ENCODE measurements around the gene SGF29.
"Not testable (repeated sequence)": the region's sequence is repeated elsewhere in the genome, so short reads cannot be mapped to it uniquely, and the experiment has no call there.

Gene SGF29

DNA sequence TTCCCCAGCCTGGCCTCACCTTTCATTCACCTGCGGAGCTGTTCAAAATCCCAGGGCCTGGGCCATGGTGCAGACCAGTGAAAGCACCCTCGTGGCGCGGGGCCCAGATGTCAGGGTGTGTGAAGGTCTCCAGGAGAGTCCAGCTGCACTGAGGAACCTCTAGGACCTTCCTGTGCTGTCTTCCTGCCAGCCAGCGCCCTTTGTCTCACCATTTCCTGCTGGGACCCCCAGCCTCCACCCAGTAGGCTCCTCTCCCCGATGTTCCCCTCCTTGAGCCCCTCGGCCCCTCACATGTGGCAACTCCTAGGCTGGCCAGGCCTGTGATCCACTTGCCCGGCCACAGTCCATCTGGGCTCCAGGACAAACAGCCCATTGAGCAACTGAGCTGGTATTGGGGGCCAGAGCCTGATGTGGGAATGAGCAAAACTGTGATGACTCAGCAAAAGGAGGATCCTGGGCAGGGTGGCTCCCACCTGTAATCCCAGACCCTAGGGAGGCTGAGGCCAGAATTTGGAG lies 42.5 kb downstream of the SGF29 start:
- DNase-seq (ENCODE audit: low read depth), result no peak

DNA sequence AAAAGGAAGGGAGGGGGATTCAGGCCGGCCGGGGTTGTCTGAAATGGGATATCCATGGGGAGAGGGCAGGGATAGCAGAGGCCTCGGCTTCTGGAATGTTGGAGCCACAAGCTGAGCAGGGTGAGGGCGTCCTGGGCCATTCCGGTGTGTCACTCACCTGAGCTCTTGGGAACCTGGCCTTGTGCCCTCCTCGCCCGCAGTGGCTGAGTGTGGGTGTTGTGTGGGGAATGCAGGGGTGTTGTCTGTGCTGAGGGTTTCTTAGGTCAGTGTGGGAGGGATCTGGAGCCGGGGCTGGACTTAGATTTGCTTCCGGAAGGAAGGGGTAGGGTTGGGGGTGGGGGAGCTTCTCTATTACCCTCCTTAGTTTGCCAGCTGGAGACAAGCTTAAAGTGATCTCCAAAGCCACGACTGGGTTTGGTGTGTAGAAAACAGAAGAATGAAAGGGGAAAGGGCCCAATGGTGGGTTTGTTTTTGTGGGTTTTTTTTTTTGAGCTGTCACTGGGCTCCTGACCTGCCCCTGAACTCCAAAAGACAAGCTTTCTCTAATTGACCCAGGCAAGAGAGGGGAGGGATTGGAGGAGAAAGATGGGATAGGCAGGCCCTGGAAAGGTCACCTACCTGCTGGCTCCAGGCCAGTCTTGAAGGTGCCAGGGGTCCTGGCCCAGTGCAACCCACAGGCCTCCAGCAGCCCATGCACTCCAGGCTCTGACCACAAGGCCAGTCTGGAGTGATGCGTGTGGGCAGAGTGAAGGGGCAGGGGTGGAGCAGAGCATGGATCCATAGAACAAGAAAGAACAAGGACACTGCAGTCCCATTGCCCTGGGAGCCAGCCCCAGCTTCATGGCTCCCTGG lies 43.3 kb downstream of the SGF29 start, which contains the start of gene SULT1A2:
TSS of gene SULT1A2 (minus strand) at position 211 of the 852 bp plus-strand sequence. CDS start 1,120 bp downstream, outside the sequence.
- DNase-seq (ENCODE audit: low read depth), result no peak

DNA sequence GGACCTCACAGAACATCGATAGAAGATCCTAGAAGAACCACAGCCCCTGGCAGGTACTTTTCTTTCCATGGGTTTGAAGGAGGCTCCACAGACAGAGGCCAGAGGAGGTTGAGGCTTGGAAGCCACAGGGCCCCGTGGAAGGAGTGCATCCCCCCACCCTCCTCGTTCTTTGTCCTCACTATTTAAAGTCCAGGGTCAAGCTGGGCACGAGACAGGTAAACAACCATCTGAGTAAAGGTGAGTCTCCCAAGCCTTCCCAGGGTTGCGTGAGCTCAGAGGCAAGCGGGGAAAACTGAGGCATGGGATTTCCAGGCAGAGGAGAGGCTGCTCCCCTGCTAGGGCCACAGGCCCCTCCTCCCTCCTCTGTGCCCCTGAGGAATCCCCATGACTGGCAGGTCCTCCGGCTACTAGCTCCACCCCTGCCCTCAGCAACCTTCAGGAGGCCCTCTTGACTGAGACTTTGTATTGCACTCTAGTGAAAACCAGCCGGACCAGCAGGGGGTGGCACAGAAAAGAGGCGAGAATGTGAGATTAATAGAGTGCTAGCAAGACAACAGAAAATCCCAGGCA lies 44.1 kb downstream of the SGF29 start:
- no peak for DNase-seq (ENCODE audit: low read depth)

DNA sequence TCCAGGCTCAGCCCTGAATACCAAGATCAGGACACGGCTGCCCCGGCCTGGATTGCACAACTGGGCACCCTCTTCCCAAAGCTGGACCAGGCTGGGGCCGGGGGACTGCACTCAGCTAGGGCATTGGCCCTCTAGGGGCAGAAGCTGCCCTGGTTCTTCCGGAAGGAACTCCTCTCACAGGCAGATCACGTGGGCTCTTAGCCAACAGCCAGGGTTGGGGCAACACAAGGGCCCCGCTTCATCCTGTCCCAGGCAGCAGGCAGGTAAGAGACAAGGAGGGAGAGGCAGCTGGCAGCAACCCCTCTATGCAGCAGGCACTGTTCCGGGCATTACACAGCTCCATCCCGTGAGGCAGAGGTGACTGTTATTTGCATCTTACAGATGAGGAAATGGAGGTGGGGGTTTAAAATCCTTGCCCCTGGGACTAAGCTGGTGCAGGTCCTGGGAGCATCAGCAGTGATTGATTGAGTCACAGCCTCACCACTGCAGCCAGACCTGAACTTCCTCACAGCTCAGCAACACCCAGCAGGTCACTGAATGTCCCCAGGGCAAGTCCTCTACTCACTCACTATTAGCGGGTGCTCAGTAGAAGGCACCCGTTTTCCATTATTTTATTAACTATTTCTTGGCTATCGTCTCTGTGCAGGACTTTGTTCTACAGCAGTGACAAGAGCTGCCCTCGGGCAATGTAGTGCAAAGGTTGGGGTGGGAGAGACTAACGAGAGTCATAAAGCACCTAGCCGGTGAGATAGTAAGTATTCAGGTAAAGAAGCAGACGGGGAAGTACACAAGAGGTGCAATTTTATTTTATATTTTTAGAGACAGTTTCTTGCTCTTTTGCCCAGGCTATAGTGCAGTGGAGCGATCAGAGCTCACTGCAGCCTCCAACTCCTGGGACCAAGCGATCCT lies 45.9 kb downstream of the SGF29 start:
- not testable (repeated sequence) for DNase-seq (ENCODE audit: low read depth)

DNA sequence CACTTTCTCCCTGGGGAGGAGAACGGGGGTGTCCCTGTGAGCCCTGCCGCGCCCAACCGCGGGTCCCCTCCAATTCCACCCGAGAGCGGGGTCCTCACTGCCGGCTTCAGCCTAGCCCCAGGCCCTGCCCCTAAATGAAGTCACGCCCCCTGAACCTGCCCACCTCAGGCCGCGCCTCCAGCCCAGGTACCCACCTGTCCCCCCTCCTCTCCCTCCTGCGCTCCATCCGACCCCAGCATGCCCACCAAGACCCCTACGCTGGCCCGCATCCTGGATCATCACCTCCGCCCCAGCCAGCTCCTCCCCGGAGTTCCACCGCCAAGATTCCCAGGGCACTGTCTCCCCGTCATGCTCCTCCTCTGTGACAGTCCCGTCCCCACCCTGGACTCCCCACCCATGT lies 47.2 kb downstream of the SGF29 start:
- DNase-seq (ENCODE audit: low read depth), result not testable (repeated sequence)

DNA sequence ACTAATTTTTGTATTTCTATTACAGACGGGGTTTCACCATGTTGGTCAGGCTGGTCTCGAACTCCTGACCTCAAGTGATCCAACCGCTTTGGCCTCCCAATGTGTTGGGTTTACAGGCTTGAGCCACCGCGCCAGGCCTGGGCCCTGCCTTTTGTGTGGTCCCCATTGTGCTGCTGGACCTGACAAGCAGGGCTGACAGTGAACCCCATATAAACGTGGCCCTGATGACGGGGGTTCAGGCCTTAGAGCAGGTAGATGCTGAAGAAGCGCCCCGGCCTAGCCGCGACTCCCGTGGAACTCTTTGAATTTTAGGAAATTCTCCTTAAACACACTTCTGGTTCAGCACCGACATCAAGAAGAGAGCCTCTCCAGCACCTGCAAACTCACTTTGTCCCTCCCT lies 47.9 kb downstream of the SGF29 start:
- not testable (repeated sequence) for DNase-seq (ENCODE audit: low read depth)

DNA sequence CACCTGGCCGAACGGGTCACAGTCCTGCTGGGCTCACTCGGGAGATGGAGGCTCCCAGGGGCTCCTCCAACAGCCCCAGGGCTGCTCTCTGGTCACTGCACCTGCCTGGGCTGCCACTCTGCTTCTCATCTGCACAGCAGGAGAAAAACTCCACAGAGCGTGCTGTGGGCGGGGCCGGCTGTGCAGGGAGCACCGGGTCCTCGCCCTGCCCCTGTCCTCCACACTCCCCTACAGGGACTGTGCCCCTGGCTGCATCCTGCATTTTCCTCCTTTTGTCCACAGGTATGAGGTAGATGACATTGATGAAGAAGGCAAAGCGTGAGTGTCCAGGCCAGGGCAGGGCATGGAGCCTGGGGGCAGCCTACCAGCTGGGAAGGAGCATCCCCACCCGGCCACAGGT lies 48.3 kb downstream of the SGF29 start:
- not testable (repeated sequence) for DNase-seq (ENCODE audit: low read depth)

DNA sequence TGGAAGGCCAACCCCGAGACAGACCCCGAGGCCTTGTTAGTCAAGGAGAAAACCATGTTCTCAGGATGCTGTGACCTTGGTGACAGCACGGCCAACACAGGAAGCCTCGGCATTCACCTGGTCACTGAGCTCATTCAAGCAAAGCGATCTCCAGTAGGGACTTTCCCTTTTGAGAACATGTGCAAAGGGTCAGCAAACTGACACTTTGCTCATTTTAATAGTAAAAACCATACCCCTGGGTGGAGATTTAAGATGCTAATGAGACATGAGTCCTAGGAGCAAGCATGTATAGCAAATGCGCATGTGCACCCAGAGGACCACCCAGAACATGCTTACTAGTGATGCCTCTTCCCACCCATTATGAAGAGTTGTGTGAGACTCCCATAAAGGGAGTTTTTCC lies 48.8 kb downstream of the SGF29 start:
- no peak for DNase-seq (ENCODE audit: low read depth)

DNA sequence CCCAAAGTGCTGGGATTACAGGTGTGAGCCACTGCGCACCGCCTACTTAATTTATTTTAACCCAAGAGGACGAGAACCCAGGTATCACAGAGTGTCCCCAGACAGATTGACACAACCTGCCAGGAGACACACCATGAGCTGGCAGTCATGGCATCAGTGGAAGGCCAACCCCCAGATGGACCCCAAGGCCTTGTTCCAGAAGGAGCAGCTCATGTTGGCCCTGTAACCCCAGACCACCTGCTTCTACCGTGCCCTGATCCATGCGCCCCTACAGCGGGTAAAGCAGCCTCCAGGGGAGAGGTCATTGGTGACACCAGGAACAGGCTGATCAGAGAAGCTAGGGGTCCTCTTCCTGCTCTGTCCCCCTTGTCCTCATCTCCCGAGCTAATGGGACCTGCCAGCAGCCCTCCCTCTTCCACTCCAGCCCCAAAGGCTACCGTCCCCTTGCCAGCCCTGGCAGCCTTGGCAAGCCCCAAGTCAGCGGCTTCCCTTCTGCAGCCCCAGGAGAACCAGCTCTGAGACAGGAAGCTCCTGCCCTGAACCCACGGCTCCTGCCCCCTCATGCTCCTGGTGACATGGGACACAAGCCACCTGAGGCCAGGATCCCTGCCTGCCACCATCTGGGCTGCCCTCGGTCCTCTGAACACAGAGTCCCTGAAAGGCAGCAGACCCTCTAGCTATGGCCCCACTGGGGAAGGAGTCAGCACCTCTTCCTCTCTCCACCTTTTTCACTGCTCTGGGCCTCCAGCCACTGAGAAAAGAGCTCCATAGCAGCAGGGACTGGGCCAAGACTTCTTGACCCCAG lies 49.9 kb downstream of the SGF29 start:
- no peak for DNase-seq (ENCODE audit: low read depth)

DNA sequence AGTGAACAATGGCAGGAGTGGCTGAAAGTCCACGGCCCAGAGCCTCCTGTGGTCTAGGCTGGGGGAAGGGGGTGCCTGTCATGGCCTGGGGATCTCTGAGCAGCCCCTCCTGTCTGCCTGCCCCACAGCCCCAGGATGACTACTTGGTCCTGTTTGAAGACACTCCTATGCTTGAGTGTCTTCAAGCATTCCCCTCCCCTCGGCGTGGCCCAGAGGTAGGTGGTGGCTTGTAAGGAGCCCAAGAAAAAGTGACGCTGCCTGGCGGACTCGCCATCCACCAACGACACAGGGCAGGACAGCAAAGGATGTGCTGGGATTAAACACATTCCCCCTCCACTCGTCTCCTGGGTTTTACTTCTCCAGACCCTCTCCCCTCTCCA lies 50.5 kb downstream of the SGF29 start:
- no peak for DNase-seq (ENCODE audit: low read depth)

DNA sequence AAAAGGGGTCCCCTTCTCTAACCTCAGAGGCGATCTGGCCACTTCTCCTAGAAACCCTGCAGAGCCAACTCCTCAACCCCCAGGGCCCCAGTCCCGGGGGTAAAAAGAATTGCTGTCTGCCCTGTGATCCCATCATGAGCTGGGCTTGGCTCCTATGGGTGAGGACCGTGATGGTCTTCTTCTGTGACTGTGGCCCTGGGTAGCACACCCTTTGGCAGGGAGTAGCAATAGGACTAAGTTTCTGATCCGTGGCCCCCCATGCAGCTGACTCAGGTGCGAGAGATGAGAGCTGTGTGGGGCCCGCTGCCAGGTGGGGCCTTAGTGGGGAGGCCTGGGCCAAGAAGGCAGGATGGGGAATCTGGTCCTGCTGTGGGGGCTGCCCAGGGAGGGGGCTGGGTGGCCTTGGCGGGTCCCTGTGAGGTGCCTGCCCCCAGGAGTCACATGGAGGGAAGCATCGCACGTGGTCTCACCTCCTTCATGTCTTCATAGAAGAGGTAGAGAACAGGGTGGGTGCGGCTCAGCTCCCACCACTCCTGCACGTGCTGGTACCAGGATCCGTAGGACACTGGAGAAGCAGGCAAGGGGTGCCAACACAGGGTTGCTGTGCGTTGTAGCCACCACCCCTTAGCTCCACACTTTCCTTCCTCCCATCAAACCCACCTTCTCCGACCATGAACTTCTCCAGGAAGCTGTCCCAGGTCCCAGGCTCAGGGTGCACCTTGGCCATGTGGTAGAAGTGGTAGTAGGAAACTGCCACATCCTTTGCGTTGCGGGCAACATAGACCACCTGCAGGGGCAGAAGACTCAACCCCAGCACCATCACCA lies 52.8 kb downstream of the SGF29 start:
- no peak for DNase-seq (ENCODE audit: low read depth)

DNA sequence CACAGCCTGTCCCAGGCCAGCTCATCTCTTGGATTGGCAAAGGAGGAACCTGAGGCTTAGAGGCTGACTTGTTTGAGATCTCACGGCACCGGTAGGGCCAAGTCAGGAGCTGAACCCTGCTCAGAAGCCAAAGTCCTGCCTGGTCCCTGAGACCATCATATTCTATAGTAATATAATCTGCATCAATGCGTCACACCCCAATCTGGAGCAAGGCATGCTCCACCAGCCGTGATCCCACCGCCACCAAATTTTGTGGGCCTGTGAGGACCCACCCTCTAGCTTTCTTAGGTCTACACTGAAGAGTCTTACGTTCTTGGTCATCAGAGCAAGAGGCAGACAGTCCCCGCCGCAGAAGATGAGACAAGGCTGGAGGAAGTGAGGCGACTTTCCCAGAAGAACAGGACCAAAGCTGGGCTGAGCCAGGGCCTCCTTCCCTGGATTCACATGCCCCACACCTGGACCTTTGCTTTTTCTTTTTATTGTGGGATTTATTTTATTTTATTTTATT lies 53.5 kb downstream of the SGF29 start:
- no peak for DNase-seq (ENCODE audit: low read depth)

DNA sequence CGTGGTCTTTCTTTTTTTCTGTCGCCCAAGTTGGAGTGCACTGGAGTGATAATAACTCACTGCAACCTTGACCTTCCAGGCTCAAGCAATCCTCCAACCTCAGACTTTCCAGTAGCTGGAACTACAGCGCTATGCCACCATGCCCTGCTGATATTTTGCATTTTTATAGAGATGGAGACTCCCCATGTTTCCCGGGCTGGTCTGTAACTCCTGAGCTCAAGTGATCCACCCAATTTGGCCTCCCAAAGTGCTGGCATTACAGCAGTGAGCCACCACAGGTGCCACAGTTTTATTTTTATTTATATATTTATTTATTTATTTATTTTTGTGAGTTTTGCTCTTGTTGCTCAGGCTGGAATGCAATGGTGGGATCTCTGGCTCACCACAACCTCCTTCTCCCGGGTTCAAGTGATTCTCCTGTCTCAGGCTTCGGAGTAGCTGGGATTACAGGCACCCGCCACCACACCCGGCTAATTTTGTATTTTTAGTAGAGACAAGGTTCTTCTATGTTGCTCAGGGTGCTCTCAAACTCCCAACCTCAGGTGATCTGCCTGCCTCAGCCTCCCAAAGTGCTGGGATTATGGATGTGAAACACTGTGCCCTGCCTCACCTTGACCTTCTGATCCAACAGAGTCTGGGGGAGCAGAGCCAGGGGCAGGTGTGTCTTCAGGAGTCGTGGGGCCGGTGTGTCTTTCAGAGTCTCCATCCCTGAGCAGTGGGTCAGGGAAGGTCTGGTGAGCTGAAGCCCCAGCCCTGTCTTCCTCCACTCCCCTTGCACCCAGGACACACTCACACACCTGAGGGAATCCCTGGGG lies 54.2 kb downstream of the SGF29 start:
- DNase-seq (ENCODE audit: low read depth), result not testable (repeated sequence)

DNA sequence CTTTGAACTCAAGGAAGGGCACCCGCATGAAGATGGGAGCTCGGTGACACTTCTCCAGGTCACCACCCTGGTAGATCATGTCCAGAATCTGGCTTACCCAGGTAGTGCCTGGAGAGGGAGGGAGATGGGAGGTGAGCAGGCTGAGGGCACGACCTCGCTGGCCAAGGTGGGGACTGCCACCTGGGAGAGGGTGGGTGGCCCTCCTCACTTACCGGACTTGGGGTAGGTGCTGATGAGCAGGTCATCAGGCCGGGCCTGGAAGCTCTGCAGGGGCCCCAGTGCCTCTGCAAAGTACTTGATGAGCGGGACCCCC lies 54.7 kb downstream of the SGF29 start:
- not testable (repeated sequence) for DNase-seq (ENCODE audit: low read depth)

DNA sequence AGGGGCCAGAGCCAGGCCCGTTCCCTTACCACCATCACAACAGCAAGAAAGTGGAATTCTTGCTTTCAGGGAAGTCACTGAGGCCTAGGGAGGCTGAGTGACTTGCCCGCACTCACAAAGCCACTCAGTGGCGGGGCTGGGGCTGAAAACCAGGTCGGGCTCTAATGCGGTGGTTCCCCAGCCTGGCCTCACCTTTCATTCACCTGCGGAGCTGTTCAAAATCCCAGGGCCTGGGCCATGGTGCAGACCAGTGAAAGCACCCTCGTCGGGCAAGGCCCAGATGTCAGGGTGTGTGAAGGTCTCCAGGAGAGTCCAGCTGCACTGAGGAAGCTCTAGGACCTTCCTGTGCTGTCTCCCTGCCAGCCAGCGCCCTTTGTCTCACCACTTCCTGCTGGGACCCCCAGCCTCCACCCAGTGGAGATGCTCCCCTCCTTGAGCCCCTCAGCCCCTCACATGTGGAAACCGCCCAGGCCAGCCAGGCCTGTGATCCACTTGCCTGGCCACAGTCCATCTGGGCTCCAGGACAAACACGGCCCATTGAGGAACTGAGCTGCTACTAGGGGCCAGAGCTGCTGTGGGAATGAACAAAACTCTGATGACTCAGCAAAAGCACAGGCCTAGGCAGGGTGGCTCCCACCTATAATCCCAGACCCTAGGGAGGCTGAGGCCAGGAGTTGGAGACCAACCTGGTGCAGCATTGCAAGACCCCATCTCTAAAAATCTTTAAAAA lies 55.3 kb downstream of the SGF29 start:
- not testable (repeated sequence) for DNase-seq (ENCODE audit: low read depth)

DNA sequence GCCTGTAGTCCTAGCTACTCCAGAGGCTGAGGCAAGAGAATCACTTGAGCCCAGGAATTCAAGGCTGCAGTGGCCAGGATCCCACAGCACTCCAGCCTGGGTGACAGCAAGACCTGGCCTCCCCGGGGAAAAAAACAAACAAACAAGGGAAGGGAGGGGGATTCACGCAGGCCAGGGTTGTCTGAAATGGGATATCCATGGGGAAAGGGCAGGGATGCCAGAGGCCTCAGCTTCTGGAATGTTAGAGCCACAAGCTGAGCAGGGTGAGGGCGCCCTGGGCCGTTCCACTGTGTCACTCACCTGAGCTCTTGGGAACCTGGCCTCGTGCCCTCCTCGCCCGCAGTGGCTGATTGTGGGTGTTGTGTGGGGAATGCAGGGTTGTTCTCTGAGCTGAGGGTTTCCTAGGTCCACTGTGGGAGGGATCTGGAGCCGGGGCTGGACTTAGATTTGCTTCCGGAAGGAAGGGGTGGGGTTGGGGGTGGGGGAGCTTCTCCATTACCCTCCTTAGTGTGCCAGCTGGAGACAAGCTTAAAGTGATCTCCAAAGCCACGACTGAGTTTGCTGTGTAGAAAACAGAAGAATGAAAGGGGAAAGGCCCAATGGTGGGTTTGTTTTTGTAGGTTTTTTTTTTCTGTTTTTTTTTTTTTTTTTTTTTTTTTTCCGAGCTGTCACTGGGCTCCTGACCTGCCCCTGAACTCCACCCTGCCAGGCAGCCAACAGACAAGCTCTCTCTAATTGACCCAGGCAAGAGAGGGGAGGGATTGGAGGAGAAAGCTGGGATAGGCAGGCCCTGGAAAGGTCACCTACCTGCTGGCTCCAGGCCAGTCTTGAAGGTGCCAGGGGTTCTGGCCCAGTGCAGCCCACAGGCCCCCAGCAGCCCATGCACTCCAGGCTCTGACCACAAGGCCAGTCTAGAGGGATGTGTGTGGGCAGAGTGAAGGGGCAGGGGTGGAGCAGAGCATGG lies 56.2 kb downstream of the SGF29 start, which contains the start of gene SULT1A1:
TSS of gene SULT1A1 (minus strand) at position 414 of the 964 bp plus-strand sequence. CDS start 1,189 bp downstream, outside the sequence.
- no peak for DNase-seq (ENCODE audit: low read depth)

DNA sequence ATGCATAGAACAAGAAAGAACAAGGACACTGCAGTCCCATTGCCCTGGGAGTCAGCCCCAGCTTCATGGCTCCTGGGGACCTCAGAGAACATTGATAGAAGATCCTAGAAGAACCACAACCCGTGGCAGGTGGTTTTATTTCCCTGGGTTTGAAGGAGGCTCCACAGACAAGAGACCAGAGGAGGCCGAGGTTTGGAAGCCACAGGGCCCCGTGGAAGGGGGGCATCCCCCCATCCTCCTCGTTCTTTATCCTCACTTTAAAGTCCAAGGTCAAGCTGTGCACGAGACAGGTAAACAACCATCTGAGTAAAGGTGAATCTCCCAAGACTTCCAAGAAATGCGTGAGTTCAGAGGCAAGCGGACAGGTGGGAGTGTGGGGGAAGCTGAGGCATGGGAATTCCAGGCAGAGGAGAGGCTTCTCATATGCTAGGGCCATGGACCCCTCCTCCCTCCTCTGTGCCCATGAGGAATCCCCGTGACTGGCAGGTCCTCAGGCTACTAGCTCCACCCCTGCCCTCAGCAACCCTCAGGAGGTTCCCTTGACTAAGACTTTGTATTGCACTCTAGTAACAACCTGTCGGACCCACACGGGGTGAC lies 57.0 kb downstream of the SGF29 start:
- DNase-seq (ENCODE audit: low read depth), result no peak

Measured in stimulated activated CD8-positive, alpha-beta memory T cell treated with anti-CD3 and anti-CD28 coated beads, Interleukin-7, amount 100 ng/mL, for 24 hours (primary cell).